HepG2 (cell line): ENCODE data around the gene TIRAP. TPM values are rescaled to one million over a fixed set of nuclear protein-coding genes. Genes with fewer than 3 reads are reported as not detected.

Experiments
- ARID5B ChIP-seq: IDR thresholded peaks from 2 replicates; pipeline ENCODE4 v1.4.0; 2020; ENCODE audit warnings: mild to moderate bottlenecking, missing genetic modification reagents
- CERS6 ChIP-seq: sonication (generic); formaldehyde crosslinking; IDR thresholded peaks from 2 replicates; pipeline ENCODE4 v1.5.0; 2020; ENCODE audit warnings: missing genetic modification reagents
- CREBL2 ChIP-seq: sonication (generic); formaldehyde crosslinking; IDR thresholded peaks from 2 replicates; pipeline ENCODE4 v1.8.1; 2023; ENCODE audit warnings: missing genetic modification reagents, mild to moderate bottlenecking, borderline replicate concordance
- HCFC1 ChIP-seq: fragments of 150-350 bp; IDR thresholded peaks from 2 replicates; pipeline ENCODE4 v1.6.1; 2014; ENCODE audit warnings: low read depth, low read length
- HDAC2 ChIP-seq: sonication (generic); formaldehyde crosslinking; IDR thresholded peaks from 2 replicates; pipeline ENCODE4 v1.4.0; 2020; ENCODE audit warnings: missing genetic modification reagents
- KDM3A ChIP-seq: IDR thresholded peaks from 2 replicates; pipeline ENCODE4 v1.6.1; 2018; ENCODE audit warnings: low read depth, missing compliant biosample characterization
- MLX ChIP-seq: IDR thresholded peaks from 2 replicates; pipeline ENCODE4 v1.6.1; 2016
- MTF1 ChIP-seq: sonication (generic); formaldehyde crosslinking; IDR thresholded peaks from 2 replicates; pipeline ENCODE4 v1.5.0; 2020; ENCODE audit warnings: missing genetic modification reagents
- RBAK ChIP-seq: sonication (generic); formaldehyde crosslinking; IDR thresholded peaks from 2 replicates; pipeline ENCODE4 v1.5.1; 2020; ENCODE audit warnings: mild to moderate bottlenecking, missing genetic modification reagents
- YEATS2 ChIP-seq: sonication (generic); formaldehyde crosslinking; IDR thresholded peaks from 2 replicates; pipeline ENCODE4 v1.4.0; 2020; ENCODE audit warnings: missing genetic modification reagents, borderline replicate concordance
- ZFP36L2 ChIP-seq: sonication (generic); formaldehyde crosslinking; IDR thresholded peaks from 2 replicates; pipeline ENCODE4 v1.4.0; 2020; ENCODE audit warnings: missing genetic modification reagents
- ZNF235 ChIP-seq: sonication (generic); formaldehyde crosslinking; IDR thresholded peaks from 2 replicates; pipeline ENCODE4 v1.8.1; 2023; ENCODE audit warnings: mild to moderate bottlenecking, missing genetic modification reagents, borderline replicate concordance
- ZNF431 ChIP-seq: sonication (generic); formaldehyde crosslinking; IDR thresholded peaks from 2 replicates; pipeline ENCODE4 v1.9.0; 2022; ENCODE audit warnings: missing genetic modification reagents, low read depth, mild to moderate bottlenecking, borderline replicate concordance
- ZNF512B ChIP-seq: sonication (generic); formaldehyde crosslinking; IDR thresholded peaks from 2 replicates; pipeline ENCODE4 v1.5.1; 2020; ENCODE audit warnings: missing genetic modification reagents, mild to moderate bottlenecking, borderline replicate concordance
- ZNF629 ChIP-seq: sonication (generic); formaldehyde crosslinking; conservative IDR thresholded peaks from 2 replicates; pipeline ENCODE4 v1.5.0; 2020; ENCODE audit warnings: missing genetic modification reagents
- ZNF672 ChIP-seq: sonication (generic); formaldehyde crosslinking; IDR thresholded peaks from 2 replicates; pipeline ENCODE4 v1.8.1; 2022; ENCODE audit warnings: missing genetic modification reagents
- ZNF704 ChIP-seq: sonication (generic); formaldehyde crosslinking; IDR thresholded peaks from 2 replicates; pipeline ENCODE4 v1.8.1; 2023; ENCODE audit warnings: mild to moderate bottlenecking, inconsistent platforms, moderate library complexity, missing genetic modification reagents, borderline replicate concordance
- polyA plus RNA-seq, 8 experiments: library from polyadenylated mRNA; depleted of rRNA in 3 of 8; stranded (reverse) in 7 of 8; unstranded in 1 of 8; fragments of >200 nt; fragmentation: Illumina TruSeq in 4 of 8; extraction: Trizol in 4 of 8; gene quantifications; 2 replicates each; pipeline versions ENCODE4 v1.2.1 to v1.2.3, GENCODE V29; 2011 to 2016; ENCODE audit warnings: low read depth in 4 of 8, missing spikeins in 1 of 8, mixed read lengths in 1 of 8; ENCODE audit not compliant: insufficient read depth in 1 of 8
- total RNA-seq, 5 experiments: library from RNA; depleted of rRNA; stranded (reverse); fragments of >200 nt; fragmentation: Illumina TruSeq; extraction: Trizol; gene quantifications; 2 replicates each; pipeline ENCODE4 v1.2.3, GENCODE V29; 2016; ENCODE audit warnings: low read depth in 1 of 5

Gene TIRAP
- total and polyA plus RNA-seq, 2 of the 13 experiments (the other 11 are each of a cell fraction or from before 2014, with no cell fraction given) = 5.4 to 5.7 TPM

- TF ChIP-seq MLX (CRISPR knock-in tag) (no peak), HDAC2 (peak; percentile 72), ZNF431 (CRISPR knock-in tag) (0 out of 2 replicates have a peak, but pooled peaks have one; percentile 48), CERS6 (CRISPR knock-in tag) (no peak), ZNF672 (CRISPR knock-in tag) (no peak), YEATS2 (CRISPR knock-in tag) (peak; percentile 94; the same call in 1 of the 2 replicates), HCFC1 (peak; percentile 69), ZNF512B (CRISPR knock-in tag) (no peak), ZNF235 (no peak), MTF1 (CRISPR knock-in tag) (no peak), ZNF704 (CRISPR knock-in tag) (no peak; the same call in 1 of the 2 replicates), ARID5B (CRISPR knock-in tag) (0 out of 2 replicates have a peak, but pooled peaks have one; percentile 25), CREBL2 (peak; percentile 85; the same call in 1 of the 2 replicates), RBAK (CRISPR knock-in tag) (no peak), KDM3A (peak; percentile 33; the same call in 1 of the 2 replicates), ZFP36L2 (CRISPR knock-in tag) (no peak), ZNF629 (no peak; the same call in 1 of the 2 replicates)
These were observed 13.9 kb upstream of the TIRAP start, which contains the start of the genes FOXRED1 and SRPRA (continued) for GRCh38 chr11:126268708-126269579.
